ENCODE measurements around the gene HTT-AS. TPM values are rescaled to one million over a fixed set of nuclear protein-coding genes. Genes with fewer than 3 reads are reported as not detected.

HTT-AS gene
- total and polyA plus RNA-seq, 2 of the 13 experiments (the other 11 are each of a cell fraction or from before 2014, with no cell fraction given), result not detected

DNA sequence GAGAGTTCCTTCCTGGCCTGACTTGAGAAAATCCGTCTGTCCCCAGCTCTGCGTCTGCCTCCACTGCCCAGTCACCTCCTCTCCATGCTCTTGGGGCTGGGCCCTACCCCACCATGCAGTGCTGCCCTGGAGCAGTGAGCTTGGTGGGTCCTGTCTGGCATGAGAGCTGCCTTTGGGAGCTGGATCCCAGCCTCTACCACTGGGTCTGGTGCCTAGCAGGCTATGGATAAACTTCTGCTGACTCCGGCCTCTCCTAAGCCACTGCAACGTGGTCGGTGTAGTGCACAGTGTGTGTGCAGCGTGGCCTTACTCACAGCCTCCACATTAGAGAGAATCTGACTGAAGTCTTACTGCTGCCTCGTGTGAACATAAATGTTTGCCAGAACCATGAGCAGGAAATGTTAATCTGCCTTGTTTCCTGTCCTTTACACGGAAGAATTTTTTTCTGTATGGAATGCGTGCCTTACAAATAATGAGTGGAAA, 47.8 kb upstream of the HTT-AS start:
- no peaks in the 10 kb centered on the region for H3K27me3 ChIP-seq (ENCODE audit: control insufficient read depth in 1 of 2, insufficient read depth in 2 of 2, low read length in 2 of 2)
- ATAC-seq, result no peak
- H3K9ac ChIP-seq (ENCODE audit: insufficient read depth, low read depth, low read length), result no peak overlapping the region
- no peak for DNase-seq (ENCODE audit: low spot score)
- no peaks in the 10 kb centered on the region for H3K4me1 ChIP-seq (ENCODE audit: insufficient read depth, low read length)
- no peak overlapping the region for H3K4me3 ChIP-seq (replicated peaks in 1 of 3; ENCODE audit: insufficient read depth in 1 of 3, low read depth in 2 of 3, low read length in 3 of 3)
- H3K36me3 ChIP-seq (replicated peaks in 1 of 2; ENCODE audit: control insufficient read depth in 1 of 2, insufficient read depth in 2 of 2, low read length in 2 of 2), result peaks cover 20 to 61% of the 10 kb centered on the region in 2 experiments
- H4K20me1 ChIP-seq (ENCODE audit: insufficient read depth, low read length), result no peaks in the 10 kb centered on the region
- BruUV-seq (replicated peaks), result no TSS peak
- ChIA-PET CTCF (ENCODE audit: low intra/inter-chr PET ratio, low total read pairs) (no interaction called here), POLR2A (no interaction called here)
- no peaks in the 10 kb centered on the region for H3K79me2 ChIP-seq (ENCODE audit: insufficient read depth, low read length)
- H2AFZ ChIP-seq (ENCODE audit: low read length), result no peak overlapping the region
- TF ChIP-seq NONO (IDR thresholded peaks at IDR 0.05) (no peak), NONO (CRISPR knock-in tag; conservative IDR thresholded peaks at IDR 0.05) (no peak), ZNF292 (CRISPR knock-in tag; IDR thresholded peaks at IDR 0.05; ENCODE audit: borderline replicate concordance, low read depth) (no peak), GLI4 (CRISPR knock-in tag; IDR thresholded peaks at IDR 0.05; ENCODE audit: borderline replicate concordance) (no peak), ZNF17 (CRISPR knock-in tag; IDR thresholded peaks at IDR 0.05) (no peak), ZSCAN9 (CRISPR knock-in tag; IDR thresholded peaks at IDR 0.05; ENCODE audit: borderline replicate concordance) (no peak), ZNF329 (CRISPR knock-in tag; IDR thresholded peaks at IDR 0.05; ENCODE audit: low read depth) (no peak), KDM1A (CRISPR knock-in tag; IDR thresholded peaks at IDR 0.05) (no peak), ZFP37 (CRISPR knock-in tag; IDR thresholded peaks at IDR 0.05; ENCODE audit: borderline replicate concordance) (no peak), DMAP1 (CRISPR knock-in tag; IDR thresholded peaks at IDR 0.05) (no peak)
- TF ChIP-seq, protein P1, sequence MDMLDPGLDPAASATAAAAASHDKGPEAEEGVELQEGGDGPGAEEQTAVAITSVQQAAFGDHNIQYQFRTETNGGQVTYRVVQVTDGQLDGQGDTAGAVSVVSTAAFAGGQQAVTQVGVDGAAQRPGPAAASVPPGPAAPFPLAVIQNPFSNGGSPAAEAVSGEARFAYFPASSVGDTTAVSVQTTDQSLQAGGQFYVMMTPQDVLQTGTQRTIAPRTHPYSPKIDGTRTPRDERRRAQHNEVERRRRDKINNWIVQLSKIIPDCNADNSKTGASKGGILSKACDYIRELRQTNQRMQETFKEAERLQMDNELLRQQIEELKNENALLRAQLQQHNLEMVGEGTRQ (IDR thresholded peaks at IDR 0.05; ENCODE audit: low read depth, low read length), result no peak
- TF ChIP-seq, protein P1 (CRISPR knock-in tag; IDR thresholded peaks at IDR 0.05; ENCODE audit: borderline replicate concordance), result no peak
- TF ChIP-seq, protein P2, sequence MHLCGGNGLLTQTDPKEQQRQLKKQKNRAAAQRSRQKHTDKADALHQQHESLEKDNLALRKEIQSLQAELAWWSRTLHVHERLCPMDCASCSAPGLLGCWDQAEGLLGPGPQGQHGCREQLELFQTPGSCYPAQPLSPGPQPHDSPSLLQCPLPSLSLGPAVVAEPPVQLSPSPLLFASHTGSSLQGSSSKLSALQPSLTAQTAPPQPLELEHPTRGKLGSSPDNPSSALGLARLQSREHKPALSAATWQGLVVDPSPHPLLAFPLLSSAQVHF (CRISPR knock-in tag; IDR thresholded peaks at IDR 0.05), result no peak
- no peak overlapping the region for H3K4me2 ChIP-seq (ENCODE audit: low read depth, low read length)
- no peak overlapping the region for H3K27ac ChIP-seq (ENCODE audit: extremely low read length, insufficient read depth, low read length)
- in situ Hi-C loops (cut with HindIII; ENCODE audit: extremely low pct_ligation_motif_present, low pct_unique_long_range_greater_than_20kb), result no loop called here
- intact Hi-C loops (cut with micrococcal nuclease; ENCODE audit: unreplicated experiment), result no loop called here
- no peaks in the 10 kb centered on the region for H3K9me3 ChIP-seq (ENCODE audit: low read length)
- FAIRE-seq, result no peak
- 96% methylated on average over 7 of the region's 9 CpGs for WGBS (ENCODE audit: low lambda C conversion rate)
